T-helper 2 cell treated with Interferon-gamma antibody and Interleukin-4, amounts not matched to agents 5 μg/mL and 100 μg/mL, for 36 hours (primary cell): ENCODE results near the gene SEC11C.

Experiments
- DNase-seq: peaks from one replicate; pipeline ENCODE4 v3.0.0; 2021; ENCODE audit warnings: low spot score
- H3K27ac Mint-ChIP-seq: one replicate; pipeline ENCODE4 v1.8.0; 2021; ENCODE audit warnings: mild to moderate bottlenecking, mixed read lengths
- H3K27me3 Mint-ChIP-seq: one replicate; pipeline ENCODE4 v1.8.0; 2021; ENCODE audit warnings: low read depth, mixed read lengths
- H3K36me3 Mint-ChIP-seq: one replicate; pipeline ENCODE4 v1.8.0; 2021; ENCODE audit warnings: low read depth, mixed read lengths
- H3K4me1 Mint-ChIP-seq: one replicate; pipeline ENCODE4 v1.8.0; 2021; ENCODE audit warnings: low read depth, mixed read lengths
- H3K4me3 Mint-ChIP-seq: one replicate; pipeline ENCODE4 v1.8.0; 2022; ENCODE audit warnings: mild to moderate bottlenecking, moderate library complexity, mixed read lengths
- H3K9me3 Mint-ChIP-seq: one replicate; pipeline ENCODE4 v1.8.0; 2021; ENCODE audit warnings: mixed read lengths

Gene SEC11C

DNA sequence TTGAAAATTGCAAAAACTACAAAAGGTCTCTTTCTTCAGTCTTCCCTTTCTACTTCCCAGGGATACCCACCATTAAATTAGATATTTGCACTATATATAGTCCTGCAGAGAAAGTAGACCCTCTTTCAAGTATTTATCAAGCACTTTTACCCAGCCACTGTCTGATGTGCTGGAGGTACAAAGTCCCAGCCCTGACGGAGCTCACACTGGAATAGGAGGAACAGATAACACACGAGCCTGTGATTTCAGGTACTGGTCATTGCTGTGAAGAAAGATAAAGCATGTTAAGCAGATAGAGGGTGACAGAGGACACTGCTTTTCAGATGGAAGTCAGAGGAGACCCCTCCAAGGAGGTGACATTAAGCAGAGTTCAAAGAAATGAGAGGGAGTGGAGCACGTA lies 19.6 kb downstream of the SEC11C start:
- Mint-ChIP-seq H3K36me3 (peaks cover 24% of the 10 kb centered on the region), H3K27me3 (no peaks in the 10 kb centered on the region), H3K9me3 (no peaks in the 10 kb centered on the region), H3K27ac (no peak overlapping the region), H3K4me3 (no peak overlapping the region), H3K4me1 (no peaks in the 10 kb centered on the region)
- no peak for DNase-seq

GRCh38 chr18:59159986-59160385 lies 20.3 kb downstream of the SEC11C start:
- no peak for DNase-seq
- no peaks in the 10 kb centered on the region for H3K4me1 Mint-ChIP-seq
- H3K4me3 Mint-ChIP-seq, result no peak overlapping the region
- no peak overlapping the region for H3K27ac Mint-ChIP-seq
- peaks cover 20% of the 10 kb centered on the region for H3K36me3 Mint-ChIP-seq
- H3K9me3 Mint-ChIP-seq, result no peaks in the 10 kb centered on the region
- H3K27me3 Mint-ChIP-seq, result no peaks in the 10 kb centered on the region

- DNase-seq, result no peak
- Mint-ChIP-seq H3K36me3 (no peaks in the 10 kb centered on the region), H3K4me3 (no peak overlapping the region), H3K27me3 (peaks cover 6% of the 10 kb centered on the region), H3K27ac (no peak overlapping the region), H3K4me1 (no peaks in the 10 kb centered on the region), H3K9me3 (peaks cover 31% of the 10 kb centered on the region)
Measured at GRCh38 chr18:59172664-59173249, 33.1 kb downstream of the SEC11C start.

DNA sequence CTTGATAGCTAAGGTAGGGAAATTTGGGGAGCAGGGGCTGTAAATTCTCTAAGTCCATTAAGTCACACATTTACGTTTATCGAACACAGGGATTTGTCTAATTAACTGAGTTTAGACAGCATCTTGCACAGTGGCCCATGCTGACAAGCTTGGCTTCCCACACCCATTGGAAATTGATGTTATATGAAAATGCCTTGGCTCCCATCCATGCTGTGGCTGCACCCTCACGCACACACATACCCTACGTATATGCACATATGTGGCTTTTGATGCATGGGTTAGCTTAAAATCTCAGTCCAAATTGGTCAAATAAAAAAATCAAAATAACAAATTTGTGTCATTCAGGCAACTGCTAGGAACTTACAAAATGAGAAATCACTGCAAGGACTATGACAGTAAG lies 37.8 kb downstream of the SEC11C start:
- H3K9me3 Mint-ChIP-seq, result peaks cover 18% of the 10 kb centered on the region
- DNase-seq, result no peak
- H3K27ac Mint-ChIP-seq, result no peak overlapping the region
- H3K36me3 Mint-ChIP-seq, result no peaks in the 10 kb centered on the region
- H3K27me3 Mint-ChIP-seq, result no peaks in the 10 kb centered on the region
- H3K4me3 Mint-ChIP-seq, result no peak overlapping the region
- no peaks in the 10 kb centered on the region for H3K4me1 Mint-ChIP-seq

- no peak for DNase-seq
- Mint-ChIP-seq H3K9me3 (no peaks in the 10 kb centered on the region), H3K27ac (no peak overlapping the region), H3K4me3 (no peak overlapping the region), H3K36me3 (no peaks in the 10 kb centered on the region), H3K27me3 (peaks cover 3% of the 10 kb centered on the region), H3K4me1 (no peaks in the 10 kb centered on the region)
Measured at GRCh38 chr18:59180150-59180845, 40.6 kb downstream of the SEC11C start.

DNA sequence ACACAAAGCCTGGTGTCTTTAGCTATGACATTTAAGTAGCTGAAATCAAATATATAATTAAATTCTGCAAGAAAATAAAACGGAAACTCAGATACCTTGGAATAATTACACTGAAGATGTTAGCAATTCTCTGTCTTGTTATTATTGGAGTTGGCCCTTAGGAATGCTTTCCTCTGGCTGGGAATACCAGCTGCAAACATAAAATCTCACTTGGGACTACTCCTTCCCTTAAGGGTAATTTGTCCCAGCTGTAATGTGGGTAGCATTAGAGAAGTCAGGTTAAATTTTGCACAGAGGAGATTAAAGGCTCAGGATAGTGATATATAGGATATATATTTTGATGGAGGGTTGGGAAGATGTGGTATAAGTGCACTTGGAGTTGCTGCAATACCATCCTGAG lies 43.0 kb downstream of the SEC11C start:
- Mint-ChIP-seq H3K4me3 (no peak overlapping the region), H3K27ac (no peak overlapping the region), H3K27me3 (peaks cover 3% of the 10 kb centered on the region), H3K36me3 (no peaks in the 10 kb centered on the region), H3K4me1 (no peaks in the 10 kb centered on the region), H3K9me3 (no peaks in the 10 kb centered on the region)
- DNase-seq, result no peak

DNA sequence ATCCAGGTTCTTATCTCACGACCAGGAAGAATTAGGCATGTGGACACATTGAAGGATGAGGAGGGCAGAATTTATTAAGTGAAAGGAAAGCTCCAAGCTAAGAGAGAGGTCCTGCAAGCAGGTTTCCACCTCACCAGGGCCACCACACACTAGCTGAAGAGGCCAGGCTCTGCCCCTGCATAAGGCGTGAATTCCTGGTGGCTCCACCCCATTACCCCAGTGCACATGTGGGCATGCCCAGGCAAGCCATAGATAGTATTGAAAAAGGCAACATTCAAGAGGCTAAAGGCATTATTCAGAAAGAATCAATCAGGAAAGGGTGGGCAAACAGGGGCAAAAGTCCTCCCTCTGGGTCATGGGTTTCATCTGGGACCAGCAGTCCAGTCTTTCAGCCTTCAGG lies 49.3 kb downstream of the SEC11C start:
- Mint-ChIP-seq H3K27ac (no peak overlapping the region), H3K9me3 (peaks cover 5% of the 10 kb centered on the region), H3K4me3 (no peak overlapping the region), H3K4me1 (peaks cover 2% of the 10 kb centered on the region), H3K36me3 (no peaks in the 10 kb centered on the region), H3K27me3 (peaks cover 2% of the 10 kb centered on the region)
- no peak for DNase-seq

DNA sequence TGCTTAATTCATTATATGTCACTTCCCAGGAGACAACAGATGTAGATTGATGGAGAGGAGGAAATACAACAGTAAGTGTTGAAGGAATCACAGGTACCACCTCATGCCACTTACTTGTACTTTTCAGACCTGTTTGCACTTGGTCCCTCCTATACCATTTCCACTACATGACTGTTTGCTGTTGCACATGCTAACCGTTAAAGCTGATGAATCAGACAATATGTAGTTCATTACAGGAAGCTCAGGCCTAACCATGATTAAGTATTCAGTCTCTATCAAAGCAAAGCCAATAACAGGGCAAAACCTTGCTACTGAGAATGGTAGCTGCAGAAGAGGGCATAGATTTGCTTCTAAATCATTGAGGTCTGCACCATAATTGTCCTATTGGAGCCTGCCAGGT lies 50.1 kb downstream of the SEC11C start:
- Mint-ChIP-seq H3K9me3 (peaks cover 5% of the 10 kb centered on the region), H3K4me3 (no peak overlapping the region), H3K27ac (no peak overlapping the region), H3K4me1 (peaks cover 2% of the 10 kb centered on the region), H3K27me3 (no peaks in the 10 kb centered on the region), H3K36me3 (no peaks in the 10 kb centered on the region)
- DNase-seq, result no peak

- H3K9me3 Mint-ChIP-seq, result no peaks in the 10 kb centered on the region
- no peaks in the 10 kb centered on the region for H3K36me3 Mint-ChIP-seq
- peaks cover 21% of the 10 kb centered on the region for H3K27me3 Mint-ChIP-seq
- H3K4me3 Mint-ChIP-seq, result no peak overlapping the region
- DNase-seq, result no peak
- no peaks in the 10 kb centered on the region for H3K4me1 Mint-ChIP-seq
- no peak overlapping the region for H3K27ac Mint-ChIP-seq
Measured at GRCh38 chr18:59196161-59196725, 56.6 kb downstream of the SEC11C start.

GRCh38 chr18:59197636-59198035 lies 58.0 kb downstream of the SEC11C start:
- H3K36me3 Mint-ChIP-seq, result no peaks in the 10 kb centered on the region
- peaks cover 23% of the 10 kb centered on the region for H3K27me3 Mint-ChIP-seq

DNA sequence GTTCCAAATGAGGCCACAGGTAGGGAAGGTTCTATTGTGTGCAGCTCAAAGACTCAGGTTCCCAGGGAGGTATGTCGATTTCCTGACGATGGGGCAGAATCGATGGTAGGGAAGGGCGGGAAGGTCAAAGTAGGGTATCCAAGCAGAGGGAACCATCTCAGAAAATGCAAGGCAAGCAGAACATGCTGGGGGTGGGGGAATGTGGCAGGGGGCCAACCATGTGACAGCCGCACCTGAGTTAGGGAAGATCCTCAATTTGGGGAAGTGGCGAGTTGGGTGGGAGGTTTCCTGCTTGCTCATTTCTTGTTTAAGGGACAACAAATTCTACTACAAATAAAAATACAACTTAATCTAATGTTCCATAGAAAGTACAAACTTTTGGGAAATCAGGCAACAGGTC lies 58.5 kb downstream of the SEC11C start:
- Mint-ChIP-seq H3K36me3 (no peaks in the 10 kb centered on the region), H3K27me3 (peaks cover 26% of the 10 kb centered on the region), H3K4me1 (no peaks in the 10 kb centered on the region), H3K27ac (no peak overlapping the region), H3K4me3 (no peak overlapping the region), H3K9me3 (no peaks in the 10 kb centered on the region)
- DNase-seq, result no peak

More at GRCh38 chr18:59197636-59198035, 58.0 kb downstream of the SEC11C start:
- no peaks in the 10 kb centered on the region for H3K9me3 Mint-ChIP-seq
- H3K27ac Mint-ChIP-seq, result no peak overlapping the region
- no peak overlapping the region for H3K4me3 Mint-ChIP-seq
- no peaks in the 10 kb centered on the region for H3K4me1 Mint-ChIP-seq
- DNase-seq, result no peak

DNA sequence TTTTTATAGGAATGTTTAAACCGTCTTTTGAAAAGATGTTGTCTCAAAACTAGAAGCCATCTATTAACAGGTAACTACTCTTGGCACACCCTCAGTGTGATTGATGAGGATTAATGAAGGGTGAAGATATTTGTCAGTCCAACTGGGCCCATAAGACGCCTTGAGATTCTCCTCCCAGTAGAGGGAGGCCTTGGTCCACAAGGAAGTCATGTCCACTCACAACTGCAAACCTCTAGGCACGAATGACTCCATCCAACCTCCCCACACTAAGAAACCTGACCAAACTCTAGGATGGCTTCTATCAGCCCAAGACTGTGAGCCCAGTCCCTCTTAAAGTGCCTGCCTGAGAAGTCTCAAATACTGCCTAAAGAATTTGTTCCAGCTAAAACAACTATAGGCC lies 61.1 kb downstream of the SEC11C start:
- peaks cover 30% of the 10 kb centered on the region for H3K27me3 Mint-ChIP-seq
- no peaks in the 10 kb centered on the region for H3K36me3 Mint-ChIP-seq
- DNase-seq, result no peak

GRCh38 chr18:59202258-59202820 lies 62.7 kb downstream of the SEC11C start:
- Mint-ChIP-seq H3K4me3 (no peak overlapping the region), H3K4me1 (no peaks in the 10 kb centered on the region), H3K27ac (no peak overlapping the region), H3K27me3 (peaks cover 32% of the 10 kb centered on the region), H3K36me3 (no peaks in the 10 kb centered on the region), H3K9me3 (no peaks in the 10 kb centered on the region)
- DNase-seq, result no peak

More for the DNA sequence above, 61.1 kb downstream of the SEC11C start:
- H3K4me1 Mint-ChIP-seq, result no peaks in the 10 kb centered on the region
- H3K4me3 Mint-ChIP-seq, result no peak overlapping the region
- H3K9me3 Mint-ChIP-seq, result no peaks in the 10 kb centered on the region
- H3K27ac Mint-ChIP-seq, result no peak overlapping the region

DNA sequence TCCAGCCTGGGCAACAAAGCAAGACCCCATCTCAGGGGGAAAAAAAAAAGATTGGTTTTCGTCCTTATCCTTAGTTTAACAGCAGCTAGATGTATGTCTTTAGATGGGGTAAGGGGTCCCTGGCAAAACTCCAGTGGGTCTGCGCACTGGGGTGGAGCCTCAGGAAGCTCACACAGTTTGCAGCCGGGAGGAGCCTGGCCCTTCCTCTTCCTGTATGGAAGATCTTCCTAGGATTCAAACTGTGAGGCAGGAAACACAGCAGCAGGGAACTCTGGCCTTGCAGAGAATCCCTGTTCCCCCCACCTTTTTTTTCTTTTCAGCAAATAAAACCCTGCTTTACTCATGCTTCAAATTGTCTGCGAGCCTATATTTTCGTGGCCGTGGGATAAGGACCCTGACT lies 67.8 kb downstream of the SEC11C start:
- no peaks in the 10 kb centered on the region for H3K9me3 Mint-ChIP-seq
- H3K4me1 Mint-ChIP-seq, result no peaks in the 10 kb centered on the region
- peaks cover 9% of the 10 kb centered on the region for H3K27me3 Mint-ChIP-seq
- H3K36me3 Mint-ChIP-seq, result no peaks in the 10 kb centered on the region
- DNase-seq, result no peak
- no peak overlapping the region for H3K4me3 Mint-ChIP-seq
- H3K27ac Mint-ChIP-seq, result no peak overlapping the region
